Globus pallidus (tissue), 1 donor: Measurements from ENCODE around the gene TMEM175.
"Not testable (repeated sequence)": the region's sequence is repeated elsewhere in the genome, so short reads cannot be mapped to it uniquely, and the experiment has no call there.

ENCODE experiments used
- DNase-seq: peaks from one replicate; pipeline ENCODE4 v3.0.0-alpha.2; 2015; ENCODE audit warnings: low spot score

TMEM175 gene

GRCh38 chr4:990746-991367 is 58.6 kb downstream of the TMEM175 start:
- no peak for DNase-seq

- DNase-seq = no peak
Observed at GRCh38 chr4:991451-992296, 59.4 kb downstream of the TMEM175 start.

GRCh38 chr4:992297-993110 is 60.2 kb downstream of the TMEM175 start:
- DNase-seq = no peak

- no peak for DNase-seq
Observed at GRCh38 chr4:993111-994029, 61.1 kb downstream of the TMEM175 start, which contains the start of gene SLC26A1. SLC26A1 (minus strand) TSS chr4:993404; CDS start chr4:991703, 1,701 bp downstream.

- DNase-seq = no peak
Observed at GRCh38 chr4:995311-996026, 63.2 kb downstream of the TMEM175 start.

- DNase-seq = no peak
Observed at GRCh38 chr4:996030-996996, 64.1 kb downstream of the TMEM175 start.

- DNase-seq = no peak
Observed at GRCh38 chr4:996997-997374, 64.7 kb downstream of the TMEM175 start.

- peak; percentile 48 for DNase-seq
Observed at GRCh38 chr4:997375-998071, 65.3 kb downstream of the TMEM175 start.

GRCh38 chr4:998096-998691 is 65.9 kb downstream of the TMEM175 start:
- DNase-seq = no peak

GRCh38 chr4:999240-999863 is 67.1 kb downstream of the TMEM175 start:
- not testable (repeated sequence) for DNase-seq

- DNase-seq = no peak
Observed at GRCh38 chr4:999882-1000425, 67.7 kb downstream of the TMEM175 start.

- no peak for DNase-seq
Observed at GRCh38 chr4:1000686-1001260, 68.5 kb downstream of the TMEM175 start.

GRCh38 chr4:1001561-1002130 is 69.4 kb downstream of the TMEM175 start:
- no peak for DNase-seq

GRCh38 chr4:1002131-1002630 is 69.9 kb downstream of the TMEM175 start:
- no peak for DNase-seq

- DNase-seq = no peak
Observed at GRCh38 chr4:1002631-1003251, 70.5 kb downstream of the TMEM175 start.
